IMR-90 (cell line): ENCODE measurements around the gene NAGK. TPM values are rescaled to one million over a fixed set of nuclear protein-coding genes. Genes with fewer than 3 reads are reported as not detected.
"Not testable (repeated sequence)": the region's sequence is repeated elsewhere in the genome, so short reads cannot be mapped to it uniquely, and the experiment has no call there.

Source experiments
- ATAC-seq: fragments of 200-7000 bp; cut with Tn5 transposase; 2 replicates; pipeline ENCODE4 v1.9.1; 2020; ENCODE audit warnings: low read depth, mild to moderate bottlenecking, moderate library complexity
- BruUV-seq: library from RNA; stranded (reverse); fragments of 400-500 nt; replicated peaks from 2 replicates; lab custom pipeline; 2021; lab: Mats Ljungman, UMichigan
- CTCF ChIA-PET: fragments of 300-600 bp; formaldehyde crosslinking; extraction: SDS; loops from one replicate; lab custom pipeline; 2021; ENCODE audit warnings: antibody characterized with exemption; lab: Yijun Ruan, JAX
- POLR2A ChIA-PET: fragments of 300-600 bp; sonication (Branson Sonifier 250); formaldehyde crosslinking; loops from one replicate; lab custom pipeline; 2022; ENCODE audit warnings: antibody characterized with exemption; ENCODE audit not compliant: unreplicated experiment; lab: Charles Lee
- DNase-seq: peaks from one replicate; pipeline ENCODE4 v3.0.0; 2013
- H2AFZ ChIP-seq: replicated peaks from 2 replicates; pipeline ENCODE3; 2013; ENCODE audit warnings: low read length, mild to moderate bottlenecking; ENCODE audit not compliant: poor library complexity
- H2AK5ac ChIP-seq: 2 replicates; pipeline ENCODE4 v1.6.1; 2013; ENCODE audit warnings: low read depth, low read length, inconsistent platforms
- H2AK9ac ChIP-seq: replicated peaks from 2 replicates; pipeline ENCODE3; 2013; ENCODE audit warnings: mild to moderate bottlenecking, low read depth, low read length, moderate library complexity; ENCODE audit not compliant: poor library complexity
- H2BK120ac ChIP-seq: 2 replicates; pipeline ENCODE4 v1.6.1; 2013; ENCODE audit warnings: low read depth, low read length, inconsistent platforms
- H2BK15ac ChIP-seq: 3 replicates; pipeline ENCODE4 v1.6.1; 2013; ENCODE audit warnings: low read depth, low read length, inconsistent platforms
- H2BK20ac ChIP-seq: 2 replicates; pipeline ENCODE4 v1.6.1; 2013; ENCODE audit warnings: low read depth, mild to moderate bottlenecking, inconsistent platforms, low read length, moderate library complexity
- H2BK5ac ChIP-seq: 2 replicates; pipeline ENCODE4 v1.6.1; 2013; ENCODE audit warnings: mild to moderate bottlenecking, low read depth, low read length, inconsistent platforms; ENCODE audit not compliant: poor library complexity, severe bottlenecking
- H3K14ac ChIP-seq: replicated peaks from 2 replicates; pipeline ENCODE4 v1.6.1; 2013; ENCODE audit warnings: low read depth, low read length, inconsistent platforms
- H3K18ac ChIP-seq: 2 replicates; pipeline ENCODE4 v1.6.1; 2013; ENCODE audit warnings: low read depth, low read length, control low read depth
- H3K23ac ChIP-seq: 2 replicates; pipeline ENCODE4 v1.6.1; 2013; ENCODE audit warnings: low read depth, low read length, inconsistent platforms
- H3K27ac ChIP-seq: 2 replicates; pipeline ENCODE4 v1.5.1; 2013; ENCODE audit warnings: mild to moderate bottlenecking, control low read depth, low read length; ENCODE audit not compliant: insufficient read depth
- H3K27me3 ChIP-seq: 2 replicates; pipeline ENCODE4 v1.6.1; 2013; ENCODE audit warnings: low read length; ENCODE audit not compliant: control insufficient read depth, insufficient read depth
- H3K36me3 ChIP-seq: 2 replicates; pipeline ENCODE4 v1.6.1; 2013; ENCODE audit warnings: low read length, mixed read lengths; ENCODE audit not compliant: control insufficient read depth, insufficient read depth
- H3K4ac ChIP-seq: 2 replicates; pipeline ENCODE4 v1.6.1; 2013; ENCODE audit warnings: low read depth, low read length, inconsistent platforms
- H3K4me1 ChIP-seq: 2 replicates; pipeline ENCODE4 v1.6.1; 2013; ENCODE audit warnings: low read length, mixed read lengths; ENCODE audit not compliant: control insufficient read depth, insufficient read depth
- H3K4me2 ChIP-seq: 2 replicates; pipeline ENCODE4 v1.6.1; 2013; ENCODE audit warnings: low read depth, mild to moderate bottlenecking, control low read depth, low read length, moderate library complexity
- H3K4me3 ChIP-seq: 2 replicates; pipeline ENCODE4 v1.5.1; 2013; ENCODE audit warnings: low read depth, mild to moderate bottlenecking, control low read depth, low read length, moderate library complexity; ENCODE audit not compliant: insufficient read depth
- H3K56ac ChIP-seq: 2 replicates; pipeline ENCODE4 v1.6.1; 2013; ENCODE audit warnings: low read length, inconsistent platforms; ENCODE audit not compliant: insufficient read depth; ENCODE audit errors: extremely low read depth
- H3K79me1 ChIP-seq, 2 experiments: 2 replicates each; pipeline ENCODE4 v1.6.1; 2013; ENCODE audit warnings: low read length in 2 of 2, inconsistent platforms in 1 of 2, low read depth in 1 of 2
- H3K9ac ChIP-seq: 2 replicates; pipeline ENCODE4 v1.6.1; 2013; ENCODE audit warnings: low read depth, low read length, control low read depth
- H3K9me1 ChIP-seq: 2 replicates; pipeline ENCODE4 v1.6.1; 2013; ENCODE audit warnings: low read length, inconsistent platforms; ENCODE audit not compliant: insufficient read depth
- H3K9me3 ChIP-seq: 2 replicates; pipeline ENCODE4 v1.6.1; 2013; ENCODE audit warnings: low read length; ENCODE audit not compliant: control insufficient read depth, insufficient read depth
- H4K20me1 ChIP-seq: 2 replicates; pipeline ENCODE4 v1.6.1; 2013; ENCODE audit warnings: low read length, inconsistent platforms; ENCODE audit not compliant: insufficient read depth
- H4K5ac ChIP-seq: 2 replicates; pipeline ENCODE4 v1.6.1; 2013; ENCODE audit warnings: mild to moderate bottlenecking, low read depth, low read length, control low read depth
- H4K8ac ChIP-seq, 2 experiments: 2 replicates each; pipeline ENCODE4 v1.6.1; 2013; ENCODE audit warnings: low read depth in 2 of 2, low read length in 2 of 2, control low read depth in 1 of 2, inconsistent platforms in 1 of 2
- H4K91ac ChIP-seq: 2 replicates; pipeline ENCODE4 v1.6.1; 2013; ENCODE audit warnings: low read depth, low read length, inconsistent platforms; ENCODE audit not compliant: insufficient read depth
- WGBS, 2 experiments: methylation state at CpG; one replicate each; pipeline versions ENCODE4 v1.1.5 to v1.1.7; 2013; ENCODE audit warnings: missing lambda C conversion rate in 2 of 2; ENCODE audit not compliant: insufficient read length in 1 of 2; ENCODE audit errors: extremely low coverage in 2 of 2; 5-methylcytosine and 5-hydroxymethylcytosine counted together
- dilution Hi-C: fragments of 300-500 bp; cut with HindIII; formaldehyde crosslinking; loops from one replicate; pipeline ENCODE4 v1.14.3; 2018; ENCODE audit warnings: low sequenced_read_pairs; ENCODE audit not compliant: unreplicated experiment
- in situ Hi-C: fragments of 300-500 bp; cut with MboI; formaldehyde crosslinking; loops from 3 replicates; pipeline ENCODE4 v1.14.3; 2019; ENCODE audit warnings: low sequenced_read_pairs, inconsistent platforms, mixed read lengths
- intact Hi-C: fragments of 100-400 bp; cut with micrococcal nuclease; formaldehyde crosslinking; loops from 2 replicates; pipeline ENCODE4 v1.10.0; 2022
- polyA plus RNA-seq, 3 experiments: library from polyadenylated mRNA; depleted of rRNA; stranded (reverse); fragments of >200 nt; gene quantifications; 2 replicates each; pipeline ENCODE4 v1.2.3, GENCODE V29; 2012; ENCODE audit warnings: low replicate concordance in 1 of 3
- total RNA-seq: library from RNA; depleted of rRNA; stranded (reverse); fragments of >200 nt; gene quantifications from 2 replicates; pipeline ENCODE4 v1.2.3, GENCODE V29; 2012

The NAGK gene
- total and polyA plus RNA-seq, 2 of the 4 experiments (the other 2 are of a cell fraction): 60.4 to 146 TPM

GRCh38 chr2:71091808-71092207, 23.4 kb downstream of the NAGK start:
- BruUV-seq, H3K27ac ChIP-seq, H3K79me1 ChIP-seq, H2AK9ac ChIP-seq, H2BK20ac ChIP-seq, in situ Hi-C loops, H4K8ac ChIP-seq, H3K27me3 ChIP-seq, H3K23ac ChIP-seq, DNase-seq, H3K9me1 ChIP-seq, H3K4ac ChIP-seq, H3K4me3 ChIP-seq, H3K14ac ChIP-seq, H4K20me1 ChIP-seq, H3K18ac ChIP-seq, H3K4me1 ChIP-seq, H4K5ac ChIP-seq, H4K91ac ChIP-seq, ATAC-seq, H2BK15ac ChIP-seq, H2AK5ac ChIP-seq, POLR2A ChIA-PET, H2BK120ac ChIP-seq, H2AFZ ChIP-seq, H3K56ac ChIP-seq, H3K9ac ChIP-seq, H3K9me3 ChIP-seq, dilution Hi-C loops, intact Hi-C loops, H3K4me2 ChIP-seq, H3K36me3 ChIP-seq, H2BK5ac ChIP-seq: not testable (repeated sequence)
- 50% methylated on average over 1 of the region's 9 CpGs; no CpG with 5 or more reads in 1 of the 2 experiments for WGBS, 2 experiments
- CTCF ChIA-PET: interaction anchor here (2.3 kb wide), 1 partner anchor 9 kb away, joined by 8 read pairs; no protein-coding TSS in a partner anchor

DNA sequence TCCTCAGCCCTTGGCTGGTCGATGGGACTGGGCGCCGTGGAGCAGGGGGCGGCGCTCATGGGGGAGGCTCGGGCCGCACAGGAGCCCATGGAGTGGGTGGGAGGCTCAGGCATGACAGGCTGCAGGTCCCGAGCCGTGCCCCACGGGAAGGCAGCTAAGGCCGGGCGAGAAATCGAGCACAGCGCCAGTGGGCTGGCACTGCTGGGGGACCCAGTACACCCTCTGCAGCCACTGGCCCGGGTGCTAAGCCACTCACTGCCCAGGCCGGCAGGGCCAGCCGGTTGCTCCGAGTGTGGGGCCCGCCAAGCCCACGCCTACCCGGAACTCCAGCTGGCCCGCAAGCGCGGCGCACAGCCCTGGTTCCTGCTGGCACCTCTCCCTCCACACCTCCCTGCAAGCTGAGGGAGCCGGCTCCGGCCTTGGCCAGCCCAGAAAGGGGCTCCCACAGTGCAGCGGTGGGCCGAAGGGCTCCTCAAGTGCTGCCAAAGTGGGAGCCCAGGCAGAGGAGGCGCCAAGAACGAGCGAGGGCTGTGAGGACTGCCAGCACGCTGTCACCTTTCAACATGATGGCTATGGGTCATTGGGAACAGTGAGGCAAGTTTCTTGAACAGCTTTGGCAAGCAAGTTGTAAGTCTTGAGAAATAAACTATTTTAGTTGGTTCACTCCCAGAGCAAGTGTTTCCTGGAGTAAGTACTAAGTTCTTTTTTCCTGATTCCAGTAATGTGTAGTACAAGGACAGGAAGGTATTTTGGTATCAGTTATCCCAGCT, 24.2 kb downstream of the NAGK start:
- H3K4me1 ChIP-seq, H4K20me1 ChIP-seq, dilution Hi-C loops, H3K14ac ChIP-seq, H2BK5ac ChIP-seq, H3K27ac ChIP-seq, ATAC-seq, H3K4me3 ChIP-seq, H2BK20ac ChIP-seq, H3K79me1 ChIP-seq, H2AFZ ChIP-seq, H3K36me3 ChIP-seq, H3K4me2 ChIP-seq, H4K8ac ChIP-seq, H2BK120ac ChIP-seq, H2BK15ac ChIP-seq, H3K18ac ChIP-seq, H3K9me1 ChIP-seq, H4K5ac ChIP-seq, H3K9me3 ChIP-seq, in situ Hi-C loops, intact Hi-C loops, H4K91ac ChIP-seq, H3K9ac ChIP-seq, H3K4ac ChIP-seq, H3K56ac ChIP-seq, DNase-seq, H3K23ac ChIP-seq, BruUV-seq, H2AK9ac ChIP-seq, H2AK5ac ChIP-seq, H3K27me3 ChIP-seq: not testable (repeated sequence)
- 98% methylated on average over 8 of the region's 33 CpGs; no CpG with 5 or more reads in 1 of the 2 experiments for WGBS, 2 experiments
- ChIA-PET POLR2A (interaction anchor here (0.6 kb wide), 1 partner anchor 24 kb away, joined by 3 read pairs; the partner anchor contains the start of gene NAGK), CTCF (interaction anchor here (2.3 kb wide), 1 partner anchor 8 kb away, joined by 8 read pairs; no protein-coding TSS in a partner anchor)
